Measurements from ENCODE around the gene TSC22D3. TPM values are rescaled to one million over a fixed set of nuclear protein-coding genes. Genes with fewer than 3 reads are reported as not detected.

The TSC22D3 gene
- total and polyA plus RNA-seq, 2 donors (not counting 1 experiment from before 2014, with no cell fraction given): 447 to 3,050 TPM

DNA sequence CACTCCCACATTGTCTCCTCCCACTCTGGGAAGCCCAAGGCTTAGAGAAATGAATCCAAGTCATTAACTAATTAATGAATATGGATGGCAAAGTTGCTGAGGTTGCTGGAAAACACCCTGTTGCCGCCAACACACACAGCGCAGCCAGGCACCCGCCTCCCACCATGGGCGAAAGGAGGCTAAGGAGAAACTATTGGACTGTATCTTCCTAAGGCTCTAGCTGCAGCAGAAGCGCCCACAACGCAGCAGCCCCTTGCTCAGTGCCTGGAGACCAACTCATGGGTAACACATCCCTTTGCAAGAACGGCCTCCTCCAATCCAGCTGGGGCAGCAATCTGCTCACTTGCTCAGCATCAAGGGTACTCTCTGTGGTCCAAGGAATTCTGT, 34.2 kb downstream of the TSC22D3 start:
- intact Hi-C loops (cut with micrococcal nuclease): loop anchor here (2.0 kb wide), 1 partner anchor 21 kb away; no protein-coding TSS in a partner anchor
- WGBS (ENCODE audit: insufficient coverage): 35% methylated on average over 3 of the region's 7 CpGs
- no peak for DNase-seq
- H3K27ac ChIP-seq (ENCODE audit: low read length in 2 of 2): peak overlapping the region; percentile 62 to 68
- peak overlapping the region in 4 of 5 experiments; percentile 5 to 37 (median 18) for H3K4me3 ChIP-seq (ENCODE audit: control extremely low read depth in 1 of 5, extremely low read depth in 1 of 5, insufficient read depth in 1 of 5, low read depth in 2 of 5, low read length in 4 of 5)
- peak overlapping the region; percentile 88 for H3K4me3 Mint-ChIP-seq
- H3K79me2 ChIP-seq (ENCODE audit: control insufficient read depth, insufficient read depth, low read length): peaks cover 7% of the 10 kb centered on the region
- no peaks in the 10 kb centered on the region for H3K27me3 Mint-ChIP-seq
- no peaks in the 10 kb centered on the region for H3K27me3 ChIP-seq (replicated peaks in 1 of 4; ENCODE audit: control extremely low read depth in 1 of 4, control insufficient read depth in 3 of 4, insufficient read depth in 4 of 4, low read length in 3 of 4)
- peak overlapping the region; percentile 35 for H3K9ac ChIP-seq (ENCODE audit: low read length)
- no peaks in the 10 kb centered on the region for H3K9me3 Mint-ChIP-seq (ENCODE audit: insufficient read depth)
- H2AFZ ChIP-seq (ENCODE audit: insufficient read depth, low read depth, low read length, poor library complexity, severe bottlenecking): peak overlapping the region; percentile 79
- ChIA-PET POLR2A (interaction anchor here (0.7 to 4.2 kb wide), 6 partner anchors 10 to 69 kb away, joined by 4 to 29 read pairs (median 6); partner anchors contain the start of gene TSC22D3), CTCF (interaction anchor here (0.8 to 3.1 kb wide), 6 partner anchors 13 to 82 kb away, joined by 3 to 20 read pairs (median 5); partner anchors contain the start of gene TSC22D3)
- peak overlapping the region; percentile 98 for H3K27ac Mint-ChIP-seq
- H3K36me3 ChIP-seq (replicated peaks in 1 of 2; ENCODE audit: control extremely low read depth in 1 of 2, control insufficient read depth in 1 of 2, extremely low read depth in 1 of 2, insufficient read depth in 2 of 2, low read length in 1 of 2): no peaks in the 10 kb centered on the region
- peaks cover 14 to 19% of the 10 kb centered on the region in 2 donors for H3K4me1 ChIP-seq (ENCODE audit: control insufficient read depth in 2 of 2, insufficient read depth in 2 of 2, low read length in 2 of 2)
- TF ChIP-seq EZH2 (IDR thresholded peaks at IDR 0.05; ENCODE audit: borderline replicate concordance, insufficient read depth, low read depth, low read length, poor library complexity, severe bottlenecking) (no peak), CTCF (IDR thresholded peaks at IDR 0.05) (no peak)
- no peak for ATAC-seq (ENCODE audit: low read depth)
- no peaks in the 10 kb centered on the region for H3K9me3 ChIP-seq (ENCODE audit: control extremely low read depth in 1 of 3, control insufficient read depth in 2 of 3, insufficient read depth in 1 of 3, low read length in 2 of 3)
- no peaks in the 10 kb centered on the region for H4K20me1 ChIP-seq (ENCODE audit: control insufficient read depth, insufficient read depth, low read length, poor library complexity, severe bottlenecking)
- peak overlapping the region; percentile 62 for H3K4me2 ChIP-seq (replicated peaks; ENCODE audit: low read depth, low read length, poor library complexity, severe bottlenecking)
- H3K4me1 Mint-ChIP-seq: peaks cover 15% of the 10 kb centered on the region

DNA sequence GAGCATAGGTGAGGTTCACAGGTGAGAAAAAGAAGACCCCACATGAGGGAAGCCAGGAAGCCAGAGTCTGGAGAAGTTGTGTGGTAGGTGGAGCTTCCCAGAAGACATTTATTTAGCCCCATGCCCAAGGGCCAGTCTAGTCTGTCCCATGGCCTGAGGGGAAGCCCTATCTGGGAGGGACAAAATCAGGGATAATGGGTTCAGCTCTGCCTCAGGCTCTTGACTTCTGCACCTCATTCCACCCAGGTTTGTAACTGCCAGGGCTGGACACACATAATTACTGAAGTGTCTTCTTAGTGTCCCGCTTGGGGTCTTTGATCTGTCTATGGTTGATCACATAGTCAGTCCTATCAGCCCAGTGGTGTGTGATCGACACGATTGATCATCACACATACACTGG, 36.0 kb downstream of the TSC22D3 start:
- ChIA-PET CTCF (interaction anchor here (3.1 kb wide), 1 partner anchor 21 kb away, joined by 20 read pairs; no protein-coding TSS in a partner anchor), POLR2A (interaction anchor here (4.2 kb wide), 1 partner anchor 24 kb away, joined by 29 read pairs; no protein-coding TSS in a partner anchor)
- Mint-ChIP-seq H3K4me3 (no peak overlapping the region), H3K4me1 (peaks cover 15% of the 10 kb centered on the region), H3K27me3 (no peaks in the 10 kb centered on the region), H3K9me3 (ENCODE audit: insufficient read depth) (no peaks in the 10 kb centered on the region), H3K27ac (no peak overlapping the region)
- ATAC-seq (ENCODE audit: low read depth) (no peak), DNase-seq (no peak)
- Histone ChIP-seq H2AFZ (ENCODE audit: insufficient read depth, low read depth, low read length, poor library complexity, severe bottlenecking) (no peak overlapping the region), H3K9me3 (ENCODE audit: control extremely low read depth in 1 of 3, control insufficient read depth in 2 of 3, insufficient read depth in 1 of 3, low read length in 2 of 3) (no peaks in the 10 kb centered on the region), H3K27ac (ENCODE audit: low read length in 2 of 2) (no peak overlapping the region), H3K4me3 (ENCODE audit: control extremely low read depth in 1 of 5, extremely low read depth in 1 of 5, insufficient read depth in 1 of 5, low read depth in 2 of 5, low read length in 4 of 5) (no peak overlapping the region), H3K36me3 (replicated peaks in 1 of 2; ENCODE audit: control extremely low read depth in 1 of 2, control insufficient read depth in 1 of 2, extremely low read depth in 1 of 2, insufficient read depth in 2 of 2, low read length in 1 of 2) (no peaks in the 10 kb centered on the region), H3K27me3 (replicated peaks in 1 of 4; ENCODE audit: control extremely low read depth in 1 of 4, control insufficient read depth in 3 of 4, insufficient read depth in 4 of 4, low read length in 3 of 4) (no peaks in the 10 kb centered on the region), H4K20me1 (ENCODE audit: control insufficient read depth, insufficient read depth, low read length, poor library complexity, severe bottlenecking) (no peaks in the 10 kb centered on the region), H3K9ac (ENCODE audit: low read length) (no peak overlapping the region), H3K4me2 (replicated peaks; ENCODE audit: low read depth, low read length, poor library complexity, severe bottlenecking) (no peak overlapping the region), H3K4me1 (ENCODE audit: control insufficient read depth in 2 of 2, insufficient read depth in 2 of 2, low read length in 2 of 2) (peaks cover 14 to 19% of the 10 kb centered on the region in 2 donors), H3K79me2 (ENCODE audit: control insufficient read depth, insufficient read depth, low read length) (peaks cover 7% of the 10 kb centered on the region)
- intact Hi-C loops (cut with micrococcal nuclease): no loop called here
- TF ChIP-seq CTCF (IDR thresholded peaks at IDR 0.05): no peak
- no peak for TF ChIP-seq EZH2 (IDR thresholded peaks at IDR 0.05; ENCODE audit: borderline replicate concordance, insufficient read depth, low read depth, low read length, poor library complexity, severe bottlenecking)
- WGBS (ENCODE audit: insufficient coverage): no CpG with 5 or more reads among the region's 3 CpGs
